NCI-H345 treated with DMSO at 0.1 percent for 48 hours (cell line): Measurements from ENCODE around the gene COPA.
"Not testable (repeated sequence)": the region's sequence is repeated elsewhere in the genome, so short reads cannot be mapped to it uniquely, and the experiment has no call there.

Experiments used
- DNase-seq: peaks from one replicate; lab custom pipeline; 2025; ENCODE audit not compliant: unreplicated experiment; lab: John Stamatoyannopoulos, UW

COPA gene

DNA sequence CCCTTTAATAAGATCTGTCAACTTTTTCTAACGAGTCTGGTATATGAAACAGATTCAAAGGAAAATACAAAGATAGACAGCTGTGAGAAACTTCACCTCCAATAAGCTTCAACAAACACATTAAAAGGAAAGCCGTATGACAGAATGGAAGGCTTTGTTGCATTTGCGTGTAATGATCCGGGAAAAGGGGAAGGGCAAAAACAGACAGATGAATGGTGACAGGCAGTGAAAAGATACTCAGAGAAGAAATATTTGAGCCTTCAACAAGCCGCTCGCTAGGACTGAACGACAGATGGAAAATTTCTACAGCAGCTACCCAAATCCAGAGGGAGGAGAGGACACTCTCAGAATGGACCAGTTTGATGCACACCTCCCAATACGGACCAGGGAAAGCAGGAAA lies 14.9 kb downstream of the COPA start:
- peak; percentile 87 for DNase-seq

DNA sequence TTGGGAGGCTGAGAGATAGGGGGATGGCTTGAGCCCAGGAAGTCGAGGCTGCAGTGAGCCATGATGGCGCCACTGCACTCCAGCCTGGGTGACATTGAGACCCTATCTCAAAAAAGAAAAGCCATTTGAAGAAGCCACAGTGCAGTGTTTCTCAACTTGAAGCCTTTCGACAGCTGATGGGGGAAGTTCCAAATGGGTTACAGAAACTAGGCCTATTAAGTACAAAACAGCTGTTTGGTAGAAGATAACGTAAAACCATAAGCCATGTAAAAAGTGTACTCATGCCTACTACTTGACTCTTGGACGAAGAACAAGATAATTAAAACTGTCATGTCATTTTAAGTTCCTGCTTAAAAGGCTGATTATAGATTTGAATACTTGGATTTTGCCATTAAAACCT lies 16.6 kb downstream of the COPA start:
- no peak for DNase-seq

GRCh38 chr1:160325252-160325651 lies 17.8 kb downstream of the COPA start:
- DNase-seq = peak; percentile 98

DNA sequence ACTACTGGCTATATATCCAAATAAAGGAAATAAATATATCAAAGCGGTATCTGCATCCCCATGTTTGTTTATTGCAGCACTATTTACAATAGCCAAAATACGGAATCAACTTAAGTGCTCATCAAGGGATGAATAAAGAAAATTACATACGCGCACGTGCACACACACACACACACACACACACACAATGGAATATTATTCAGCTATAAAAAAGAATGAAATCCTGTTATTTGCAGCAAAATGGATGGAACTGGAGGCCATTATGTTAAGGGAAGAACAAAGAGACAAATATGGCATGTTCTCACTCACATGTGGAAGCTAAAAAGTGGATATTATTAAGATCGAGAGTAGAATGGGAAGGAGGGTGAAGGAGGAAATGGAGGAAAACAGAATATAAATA lies 20.2 kb downstream of the COPA start:
- DNase-seq = no peak

GRCh38 chr1:160315359-160315758 lies 27.7 kb downstream of the COPA start:
- no peak for DNase-seq

DNA sequence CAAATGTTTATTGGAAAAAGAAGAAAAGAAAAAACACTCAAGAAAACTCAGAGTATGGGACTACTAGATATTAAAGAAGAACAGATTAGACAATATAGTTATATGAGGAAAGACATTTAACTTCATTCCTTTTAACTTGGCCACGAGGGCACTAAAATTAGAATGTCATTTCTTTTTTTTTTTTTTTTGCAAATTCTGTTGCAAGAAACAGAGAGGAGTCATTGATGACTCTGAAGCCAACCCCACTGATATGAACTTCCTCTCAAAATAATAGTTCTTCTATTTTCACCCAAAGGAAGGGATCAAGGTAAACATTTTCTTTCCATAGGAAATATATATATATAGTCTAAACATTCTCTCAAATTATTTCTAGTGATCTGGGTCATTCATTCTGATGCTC lies 33.5 kb downstream of the COPA start:
- DNase-seq = no peak

DNA sequence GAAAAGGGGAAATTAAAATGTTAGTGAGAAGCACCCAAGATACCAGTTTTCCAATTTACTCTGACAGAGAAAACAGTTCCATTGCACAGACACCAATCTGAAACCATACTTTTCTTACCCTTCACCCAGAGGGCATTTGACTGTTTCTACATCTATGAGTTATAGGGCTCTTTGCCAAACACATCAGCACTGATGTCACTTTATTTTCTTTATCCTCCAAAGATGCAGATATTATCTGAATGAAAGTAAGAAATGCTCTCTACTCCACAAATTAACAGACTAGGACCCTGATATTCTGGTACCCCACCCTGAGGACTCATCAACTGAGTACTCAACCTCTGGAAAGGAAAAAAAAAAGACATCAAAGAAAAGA lies 33.9 kb downstream of the COPA start:
- no peak for DNase-seq

GRCh38 chr1:160308451-160309184 lies 34.4 kb downstream of the COPA start:
- DNase-seq = no peak

DNA sequence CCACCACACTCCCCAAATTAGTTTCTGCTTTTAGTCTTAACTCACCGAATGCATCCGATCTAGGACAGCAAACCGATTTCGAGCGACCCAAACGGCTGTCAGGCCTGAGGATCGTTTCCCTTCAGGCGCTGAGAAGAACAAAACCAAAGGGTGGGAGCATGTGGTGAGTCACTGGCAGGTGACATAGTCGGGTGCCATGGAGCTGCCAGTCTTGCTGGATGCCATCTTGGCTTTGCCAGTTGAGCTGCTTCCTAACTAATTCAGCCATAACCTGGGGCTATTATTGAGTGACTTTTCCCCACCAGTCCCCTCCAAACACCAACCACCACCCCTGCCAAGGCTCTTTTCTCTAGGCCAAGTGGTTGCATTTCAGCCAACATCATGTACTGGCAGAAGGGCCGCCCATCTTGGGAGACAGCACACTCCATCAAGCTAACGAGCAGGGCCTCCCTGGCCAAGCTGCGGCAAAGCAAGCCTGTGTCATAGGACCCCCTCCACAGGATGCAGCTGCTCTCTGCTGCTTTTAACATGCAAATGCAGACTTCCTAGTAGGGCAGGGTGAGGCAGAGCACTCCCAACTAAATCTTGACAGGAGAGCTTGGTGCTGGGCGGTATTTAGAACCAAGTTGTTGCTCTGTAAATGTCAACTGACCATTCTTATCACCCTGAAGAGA lies 35.8 kb downstream of the COPA start:
- no peak for DNase-seq

GRCh38 chr1:160300173-160300572 lies 42.9 kb downstream of the COPA start:
- DNase-seq = no peak

- no peak for DNase-seq
These were observed 47.0 kb downstream of the COPA start for GRCh38 chr1:160296036-160296435.

DNA sequence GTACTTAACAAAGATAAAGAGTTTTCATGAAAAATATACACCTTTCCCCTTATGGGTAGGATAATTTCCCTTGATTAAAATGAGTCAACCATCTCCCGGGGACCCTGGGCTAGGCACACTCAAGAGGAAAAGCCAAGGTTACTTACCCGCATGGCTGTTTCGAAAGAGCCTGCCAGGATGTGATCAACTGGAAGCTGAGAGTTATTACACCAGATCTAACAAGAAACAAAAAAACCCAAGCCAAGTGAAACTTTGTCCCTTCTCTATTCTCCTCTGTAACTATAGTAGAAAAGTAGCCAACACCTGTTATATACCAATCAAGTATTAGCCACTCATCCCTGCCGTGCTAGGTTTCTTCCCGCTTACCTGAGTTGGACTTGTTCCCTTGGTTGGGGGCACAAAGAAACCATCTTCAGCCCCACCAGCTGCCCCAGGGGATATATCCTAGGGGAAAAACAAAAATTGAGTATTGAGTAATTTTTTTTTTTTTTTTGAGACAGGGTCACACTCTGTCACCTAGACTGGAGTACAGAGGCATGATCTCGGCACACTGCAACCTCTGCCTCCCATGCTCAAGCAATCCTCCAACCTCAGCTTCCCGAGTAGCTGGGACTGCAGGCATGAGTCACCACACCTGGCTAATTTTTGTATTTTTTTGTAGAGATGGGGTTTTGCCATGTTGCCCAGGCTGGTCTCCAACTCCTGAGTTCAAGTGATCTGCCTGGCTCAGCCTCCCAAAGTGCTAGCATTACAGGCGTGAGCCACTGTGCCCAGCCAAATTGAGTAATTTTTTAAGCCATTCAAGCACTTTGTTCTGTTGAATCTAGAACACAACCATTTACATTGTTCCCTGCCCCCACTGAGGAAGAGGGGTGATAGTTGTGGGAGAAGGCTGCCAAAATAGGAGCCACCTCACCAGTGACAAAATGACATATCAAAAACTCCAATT lies 49.8 kb downstream of the COPA start:
- no peak for DNase-seq

DNA sequence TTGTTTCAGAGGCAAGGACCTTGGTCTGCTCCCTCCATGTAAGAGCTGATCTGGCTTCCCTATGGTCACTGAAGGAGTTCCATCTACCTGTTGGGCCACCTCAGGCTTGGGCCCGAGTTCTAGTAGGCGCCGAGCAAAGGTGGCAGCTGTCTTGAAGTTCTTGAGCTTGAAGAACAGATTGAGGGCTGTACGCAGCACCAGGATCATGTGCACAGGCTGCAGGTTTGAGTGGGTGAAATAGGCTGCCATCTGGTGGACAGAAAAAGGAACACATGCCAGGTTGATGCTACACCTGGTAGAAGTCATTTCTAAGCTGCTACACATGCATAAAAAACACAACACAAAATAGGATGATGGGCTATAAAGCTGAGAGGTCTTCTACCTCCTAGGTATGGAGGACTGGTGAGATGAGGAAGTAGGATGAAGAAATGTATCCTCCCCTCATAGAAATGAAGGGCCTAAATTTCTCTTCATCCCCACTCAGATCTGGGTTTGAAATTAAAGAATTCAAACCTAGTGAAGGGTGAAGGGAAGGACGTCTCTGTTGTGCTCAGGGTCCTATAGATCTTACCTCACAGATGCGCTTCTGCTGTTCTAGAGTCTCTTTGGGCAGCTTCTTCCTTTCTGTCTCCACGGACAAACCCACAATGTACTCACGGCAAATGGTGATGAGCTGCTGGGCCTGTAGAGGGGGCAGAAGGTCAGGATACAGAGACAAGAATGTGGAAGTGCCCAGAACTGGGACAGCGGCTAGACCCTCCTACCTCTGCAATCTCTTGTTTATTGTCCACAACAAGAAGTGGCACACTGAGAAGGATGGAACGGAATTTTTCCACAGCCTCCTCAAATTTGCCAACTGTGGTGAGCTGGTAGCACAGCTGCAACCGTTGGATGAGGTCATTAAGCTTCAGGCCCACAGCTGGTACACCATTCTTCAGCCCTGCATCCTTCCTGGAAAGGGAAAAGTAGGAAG lies 51.5 kb downstream of the COPA start:
- peak; percentile 35 for DNase-seq

DNA sequence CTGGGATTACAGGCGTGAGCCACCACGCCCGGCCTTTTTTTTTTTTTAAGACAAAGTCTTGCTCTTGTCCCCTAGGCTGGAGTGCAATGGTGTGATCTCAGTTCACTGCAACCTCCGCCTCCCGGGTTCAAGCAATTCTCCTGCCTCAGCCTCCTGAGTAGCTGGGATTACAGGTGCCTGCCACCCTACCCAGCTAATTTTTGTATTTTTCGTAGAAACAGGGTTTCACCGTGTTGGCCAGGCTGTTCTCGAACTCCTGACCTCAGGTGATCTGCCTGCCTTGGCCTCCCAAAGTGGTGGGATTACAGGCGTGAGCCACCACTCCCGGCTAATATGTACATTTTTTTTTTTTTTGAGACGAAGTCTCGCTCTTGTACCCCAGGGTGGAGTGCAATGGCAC lies 55.3 kb downstream of the COPA start:
- not testable (repeated sequence) for DNase-seq

- DNase-seq = no peak
These were observed 57.5 kb downstream of the COPA start for GRCh38 chr1:160285506-160285905.

GRCh38 chr1:160284782-160285344 lies 58.2 kb downstream of the COPA start, which contains the start of gene PEX19:
TSS of gene PEX19 (minus strand) at chr1:160285133. CDS start at chr1:160285124, 9 bp downstream.
- peak; percentile 81 for DNase-seq

- DNase-seq = no peak
These were observed 58.7 kb downstream of the COPA start for GRCh38 chr1:160284220-160284781.

DNA sequence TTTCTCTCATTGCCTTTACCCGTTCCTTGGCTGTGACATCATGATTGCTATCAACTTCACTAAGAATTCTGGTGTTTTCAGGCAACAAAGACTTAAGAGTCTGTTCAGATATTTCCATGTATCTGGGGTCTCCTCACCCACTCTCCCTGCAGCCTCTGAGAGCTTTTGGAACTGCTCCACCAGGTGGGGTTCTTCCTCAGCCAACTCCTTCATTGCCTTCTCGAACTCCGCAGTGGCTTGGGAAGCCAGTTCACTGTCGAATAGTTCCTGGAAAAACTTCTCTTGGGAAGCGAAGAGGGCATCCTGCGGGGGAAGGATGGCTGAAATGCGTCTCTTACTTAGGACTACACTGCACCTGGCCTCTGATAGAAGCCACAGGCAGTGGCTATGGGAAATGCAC lies 60.2 kb downstream of the COPA start:
- no peak for DNase-seq

DNA sequence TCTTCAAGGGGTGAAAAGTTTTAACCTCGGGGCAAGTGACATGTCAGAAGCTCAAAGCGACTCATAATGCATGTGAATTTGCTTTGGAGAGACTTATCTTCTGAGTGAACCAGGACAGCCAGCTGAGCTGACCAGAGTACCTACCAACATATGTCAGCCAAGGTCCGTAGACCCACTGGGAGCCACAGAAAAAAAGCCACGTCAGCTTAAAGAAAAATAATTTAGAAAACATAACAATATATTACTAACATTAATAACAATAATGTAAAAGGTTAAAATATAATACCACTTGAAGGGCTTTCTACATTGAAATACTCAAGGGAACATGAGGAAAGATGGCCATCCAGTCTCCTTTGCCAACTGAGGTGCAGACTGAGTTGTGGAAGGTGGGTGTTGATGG lies 65.1 kb downstream of the COPA start:
- no peak for DNase-seq

DNA sequence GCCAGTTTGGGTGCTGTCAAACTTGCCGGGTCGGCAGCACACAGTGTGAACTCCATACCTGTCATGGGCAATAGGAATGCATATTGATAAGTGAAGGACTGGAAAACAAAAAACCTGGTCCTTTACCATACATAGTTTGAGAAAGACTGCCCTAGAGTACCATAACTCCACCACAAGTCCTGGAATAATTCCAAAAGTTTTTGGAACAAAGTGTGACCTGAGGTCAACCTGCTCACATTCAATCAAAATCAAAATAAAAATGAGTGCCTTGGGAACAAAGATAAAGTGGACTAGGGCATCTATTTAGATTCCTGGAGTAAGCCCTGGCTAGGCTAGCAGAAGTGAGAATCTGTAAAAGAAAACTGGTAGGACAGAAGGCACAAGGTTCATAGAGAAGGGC lies 65.7 kb downstream of the COPA start:
- DNase-seq = no peak
